ENCODE data around the gene OCA2.

DNA sequence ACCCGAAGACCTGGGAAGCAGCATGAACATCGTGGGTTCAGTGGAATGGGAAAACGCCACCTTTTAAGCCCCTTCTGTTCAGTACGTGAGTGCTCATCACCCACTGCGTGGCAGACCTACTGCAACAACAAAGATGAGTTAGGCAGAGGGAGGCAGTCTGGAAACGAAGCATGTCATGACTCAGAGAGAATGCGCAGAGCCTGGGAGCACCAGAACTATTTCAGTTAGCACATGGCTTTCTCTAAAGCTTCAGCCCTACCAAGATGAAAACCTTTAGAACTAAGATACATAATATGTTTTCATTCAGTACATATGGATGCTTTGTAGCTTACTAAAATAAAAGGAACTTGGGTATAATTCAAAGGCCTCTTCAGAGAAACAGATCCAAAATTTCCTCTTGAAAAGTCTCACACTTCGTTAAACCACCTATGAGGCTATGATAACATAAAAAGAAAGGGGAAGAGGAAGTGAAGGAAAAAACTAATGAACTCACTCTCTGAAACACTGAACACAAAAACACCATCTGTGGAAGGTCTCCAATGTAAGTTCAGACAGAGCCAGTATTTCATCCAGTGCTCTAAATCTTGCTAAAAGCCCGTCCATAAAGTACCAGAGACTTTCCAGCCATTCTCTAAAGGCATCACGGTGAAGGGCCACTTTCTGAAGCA, 140.1 kb downstream of the OCA2 start:
- TF ChIP-seq CTCF (IDR thresholded peaks at IDR 0.05; ENCODE audit: insufficient read depth, low read length, poor library complexity, severe bottlenecking): no peak
- TF ChIP-seq EZH2phosphoT487 (conservative IDR thresholded peaks at IDR 0.05; ENCODE audit: low read length): no peak
